GM12878 (cell line): Measurements from ENCODE around the gene LHFPL5. TPM values are rescaled to one million over a fixed set of nuclear protein-coding genes. Genes with fewer than 3 reads are reported as not detected.

Source experiments
- ATAC-seq: fragments of 200-7000 bp; cut with Tn5 transposase; 3 replicates; pipeline ENCODE4 v1.9.1; 2020; ENCODE audit warnings: mild to moderate bottlenecking, moderate library complexity
- BruUV-seq: library from RNA; stranded (reverse); fragments of 400-500 nt; replicated peaks from 2 replicates; lab custom pipeline; 2021; lab: Mats Ljungman, UMichigan
- CTCF ChIA-PET: fragments of 300-600 bp; sonication (Branson Sonifier 250); formaldehyde crosslinking; extraction: SDS; loops from one replicate; lab custom pipeline; 2021; ENCODE audit warnings: inconsistent platforms; lab: Yijun Ruan, JAX
- POLR2A ChIA-PET: fragments of 350-600 bp; formaldehyde crosslinking; extraction: SDS; loops from one replicate; lab custom pipeline; 2021; ENCODE audit warnings: inconsistent platforms; lab: Charles Lee
- RAD21 ChIA-PET: fragments of 300-600 bp; sonication (Branson Sonifier 250); formaldehyde crosslinking; loops from one replicate; lab custom pipeline; 2023; ENCODE audit warnings: antibody characterized with exemption; ENCODE audit not compliant: unreplicated experiment; lab: Charles Lee
- SMC1A ChIA-PET: fragments of 300-600 bp; sonication (Branson Sonifier 250); formaldehyde crosslinking; loops from one replicate; lab custom pipeline; 2023; ENCODE audit not compliant: unreplicated experiment, uncharacterized antibody; lab: Charles Lee
- DNase-seq: peaks from one replicate; pipeline ENCODE4 v3.0.0-alpha.2; 2011; ENCODE audit warnings: low read depth, low spot score
- FAIRE-seq: peaks from 3 replicates; lab custom pipeline; 2011; peaks lifted over from hg19 to GRCh38; lab: Jason Lieb, UNC
- H2AFZ ChIP-seq: 2 replicates; pipeline ENCODE4 v1.6.0; 2011; ENCODE audit warnings: low read depth, low read length, control low read depth; ENCODE audit not compliant: control insufficient read depth
- H3K27ac ChIP-seq: 2 replicates; pipeline ENCODE4 v1.5.1; 2011; ENCODE audit warnings: control low read depth; ENCODE audit not compliant: control insufficient read depth, insufficient read depth
- H3K27me3 ChIP-seq, 2 experiments: replicated peaks in 1 of 2; 2 replicates each; pipeline versions ENCODE4 v1.6.0 to v1.6.1; 2011; ENCODE audit warnings: low read length in 1 of 2; ENCODE audit not compliant: control insufficient read depth in 2 of 2, insufficient read depth in 2 of 2
- H3K36me3 ChIP-seq, 2 experiments: 2 replicates each; pipeline ENCODE4 v1.5.1; 2011; ENCODE audit warnings: low read length in 1 of 2; ENCODE audit not compliant: control insufficient read depth in 2 of 2, insufficient read depth in 2 of 2
- H3K4me1 ChIP-seq: 2 replicates; pipeline ENCODE4 v1.6.1; 2011; ENCODE audit warnings: mild to moderate bottlenecking, low read length, moderate library complexity, mixed read lengths; ENCODE audit not compliant: control insufficient read depth, insufficient read depth
- H3K4me2 ChIP-seq: 2 replicates; pipeline ENCODE4 v1.6.0; 2011; ENCODE audit warnings: control low read depth; ENCODE audit not compliant: control insufficient read depth, insufficient read depth
- H3K4me3 ChIP-seq: fragments of 200-600 bp; sonication (generic); 2 replicates; pipeline ENCODE4 v1.5.1; 2016
- H3K79me2 ChIP-seq: 2 replicates; pipeline ENCODE4 v1.6.0; 2011; ENCODE audit warnings: low read length; ENCODE audit not compliant: control insufficient read depth, insufficient read depth
- H3K9ac ChIP-seq: 2 replicates; pipeline ENCODE4 v1.8.0; 2011; ENCODE audit warnings: low read length, control low read depth, mixed read lengths; ENCODE audit not compliant: control insufficient read depth, insufficient read depth
- H3K9me3 ChIP-seq: replicated peaks from 3 replicates; pipeline ENCODE4 v1.5.1; 2011; ENCODE audit warnings: mild to moderate bottlenecking, low read length; ENCODE audit not compliant: control insufficient read depth, insufficient read depth
- H4K20me1 ChIP-seq: 2 replicates; pipeline ENCODE4 v1.6.0; 2011; ENCODE audit not compliant: control insufficient read depth, insufficient read depth
- CHD1 ChIP-seq: IDR thresholded peaks from 2 replicates; pipeline ENCODE4 v1.6.1; 2012; ENCODE audit warnings: low read depth, low read length, improper control_type of control experiment
- HSF1 ChIP-seq: fragments of 150-350 bp; IDR thresholded peaks from 2 replicates; pipeline ENCODE4 v1.6.1; 2014; ENCODE audit warnings: mild to moderate bottlenecking, low read depth, low read length
- MAX ChIP-seq: IDR thresholded peaks from 2 replicates; pipeline ENCODE4 v1.6.1; 2012; ENCODE audit warnings: low read depth, low read length, improper control_type of control experiment
- MTA3 ChIP-seq: IDR thresholded peaks from 2 replicates; pipeline ENCODE4 v1.6.1; 2012; ENCODE audit warnings: low read length, inconsistent platforms, borderline replicate concordance
- NFIC ChIP-seq: IDR thresholded peaks from 2 replicates; pipeline ENCODE4 v1.6.1; 2012; ENCODE audit warnings: low read depth, mild to moderate bottlenecking, inconsistent platforms, low read length, moderate library complexity
- NFXL1 ChIP-seq: fragments of 450-650 bp; IDR thresholded peaks from 2 replicates; pipeline ENCODE4 v1.6.1; 2017; ENCODE audit warnings: antibody characterized with exemption, mild to moderate bottlenecking, borderline replicate concordance
- PAX8 ChIP-seq: fragments of 450-650 bp; IDR thresholded peaks from 2 replicates; pipeline ENCODE4 v1.6.1; 2017; ENCODE audit warnings: mild to moderate bottlenecking, moderate library complexity
- RELA ChIP-seq: fragments of 450-650 bp; IDR thresholded peaks from 2 replicates; pipeline ENCODE4 v1.8.0; 2014; ENCODE audit warnings: borderline replicate concordance; ENCODE audit not compliant: partially characterized antibody
- SIX5 ChIP-seq: IDR thresholded peaks from 2 replicates; pipeline ENCODE4 v1.6.1; 2011; ENCODE audit warnings: mild to moderate bottlenecking, low read depth, low read length, moderate library complexity; ENCODE audit not compliant: severe bottlenecking
- SMC3 ChIP-seq: IDR thresholded peaks from 2 replicates; pipeline ENCODE4 v1.6.1; 2011; ENCODE audit warnings: low read length, improper control_type of control experiment, borderline replicate concordance
- WGBS: methylation state at CpG from one replicate; pipeline ENCODE4 v1.1.6; 2016; ENCODE audit warnings: low lambda C conversion rate; ENCODE audit not compliant: insufficient replicate concordance, insufficient coverage; ENCODE audit errors: missing lambda C conversion rate; 5-methylcytosine and 5-hydroxymethylcytosine counted together
- in situ Hi-C: fragments of 300-500 bp; cut with MboI; formaldehyde crosslinking; loops from 9 replicates; pipeline ENCODE4 v1.14.3; 2018; ENCODE audit warnings: mixed read lengths
- intact Hi-C: fragments of 100-400 bp; cut with micrococcal nuclease; formaldehyde crosslinking; loops from one replicate; pipeline ENCODE4 v1.14.2; 2022; ENCODE audit not compliant: unreplicated experiment
- polyA plus RNA-seq, 11 experiments: library from polyadenylated mRNA; depleted of rRNA in 4 of 11; unstranded in 6 of 11; stranded (reverse) in 5 of 11; fragments of >200 nt; fragmentation: Nextera tagmentation in 4 of 11; fragmentation: Illumina TruSeq in 1 of 11; extraction: Ambion mirVana in 4 of 11; extraction: Trizol in 1 of 11; gene quantifications; 1 replicate in 1 of 11; 2 replicates in 10 of 11; pipeline versions ENCODE4 v1.2.1 to v1.2.3, GENCODE V29; 2011 to 2016; ENCODE audit warnings: inconsistent platforms in 2 of 11, missing spikeins in 2 of 11, low read depth in 1 of 11
- total RNA-seq, 4 experiments: library from RNA; depleted of rRNA in 3 of 4; stranded (reverse); fragments of >200 nt in 3 of 4; fragmentation: Illumina TruSeq in 1 of 4; extraction: Trizol in 1 of 4; gene quantifications; 2 replicates each; pipeline versions ENCODE4 v1.2.1 to v1.2.3, GENCODE V29; 2013 to 2021
- TF ChIP-seq, protein P1 (sequence below): IDR thresholded peaks from 2 replicates; pipeline ENCODE4 v1.6.1; 2012; ENCODE audit warnings: improper control_type of control experiment, low read depth, low read length; ENCODE audit not compliant: insufficient replicate concordance

LHFPL5 gene
- total and polyA plus RNA-seq, 10 of the 15 experiments (the other 5 are each of a cell fraction or from before 2014, with no cell fraction given), result 0.11 TPM; not detected in 9

DNA sequence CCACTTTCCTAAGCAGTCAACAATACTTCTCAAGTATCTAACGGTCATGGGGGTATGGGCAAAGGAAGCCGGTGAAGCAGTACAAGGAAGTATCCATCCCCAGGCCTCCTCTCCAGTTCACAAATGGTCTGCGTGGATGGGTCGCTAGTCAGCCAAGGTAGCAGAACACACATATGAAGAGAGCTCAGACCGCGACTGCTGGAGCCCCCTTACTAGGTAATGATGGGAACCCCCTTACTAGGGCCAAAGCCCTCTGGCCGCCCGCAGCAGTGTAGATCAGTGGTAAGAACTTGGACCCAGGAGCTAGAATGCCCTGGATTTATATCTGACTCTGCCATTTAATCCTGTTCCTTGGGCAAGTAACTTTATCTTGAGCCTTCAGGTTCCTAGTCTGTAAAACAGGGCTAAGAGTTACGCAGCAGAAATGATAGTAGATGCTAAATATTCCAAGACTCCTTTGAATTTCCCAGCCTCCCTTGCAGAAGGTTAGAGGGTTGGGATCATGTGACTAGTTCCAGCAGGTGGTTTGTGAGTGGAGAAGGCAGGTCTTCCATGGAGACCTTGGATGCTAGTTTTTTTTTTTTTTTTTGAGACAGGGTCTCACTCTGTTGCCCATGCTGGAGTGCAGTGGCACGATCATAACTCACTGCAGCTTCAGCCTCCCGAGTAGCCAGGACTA lies 30.9 kb upstream of the LHFPL5 start:
- Histone ChIP-seq H3K9me3 (no peaks in the 10 kb centered on the region), H2AFZ (no peak overlapping the region), H3K4me3 (no peak overlapping the region), H3K4me1 (peaks cover 11% of the 10 kb centered on the region), H3K4me2 (no peak overlapping the region), H3K79me2 (no peaks in the 10 kb centered on the region), H4K20me1 (no peaks in the 10 kb centered on the region), H3K27me3 (no peaks in the 10 kb centered on the region), H3K36me3 (no peaks in the 10 kb centered on the region), H3K27ac (no peak overlapping the region), H3K9ac (no peak overlapping the region)
- intact Hi-C loops (no loop called here), in situ Hi-C loops (no loop called here)
- no TSS peak for BruUV-seq
- TF ChIP-seq NFIC (no peak), MAX (no peak), PAX8 (no peak), SMC3 (no peak), NFXL1 (no peak), SIX5 (no peak), RELA (no peak), MTA3 (no peak)
- ATAC-seq, result no peak
- SMC1A ChIA-PET, result no interaction called here
- POLR2A ChIA-PET, result interaction anchor here (0.6 kb wide), 1 partner anchor 11 kb away, joined by 6 read pairs; no protein-coding TSS in a partner anchor
- FAIRE-seq, result no peak
- DNase-seq, result no peak
- WGBS, result 62% methylated on average over 11 of the region's 11 CpGs
- CTCF ChIA-PET, result no interaction called here
- RAD21 ChIA-PET, result no interaction called here

- Histone ChIP-seq H3K36me3 (no peaks in the 10 kb centered on the region), H3K79me2 (no peaks in the 10 kb centered on the region), H3K4me3 (no peak overlapping the region), H4K20me1 (no peaks in the 10 kb centered on the region), H2AFZ (no peak overlapping the region), H3K9me3 (no peaks in the 10 kb centered on the region), H3K27ac (no peak overlapping the region), H3K4me1 (peaks cover 11% of the 10 kb centered on the region), H3K27me3 (no peaks in the 10 kb centered on the region), H3K9ac (no peak overlapping the region), H3K4me2 (no peak overlapping the region)
- ChIA-PET POLR2A (interaction anchor here (0.6 kb wide), 1 partner anchor 10 kb away, joined by 6 read pairs; no protein-coding TSS in a partner anchor), SMC1A (no interaction called here), CTCF (no interaction called here), RAD21 (no interaction called here)
- DNase-seq (no peak), FAIRE-seq (no peak), ATAC-seq (no peak)
- in situ Hi-C loops (no loop called here), intact Hi-C loops (no loop called here)
- no TSS peak for BruUV-seq
- WGBS, result 38% methylated on average over 6 of the region's 6 CpGs
- TF ChIP-seq, protein P1, sequence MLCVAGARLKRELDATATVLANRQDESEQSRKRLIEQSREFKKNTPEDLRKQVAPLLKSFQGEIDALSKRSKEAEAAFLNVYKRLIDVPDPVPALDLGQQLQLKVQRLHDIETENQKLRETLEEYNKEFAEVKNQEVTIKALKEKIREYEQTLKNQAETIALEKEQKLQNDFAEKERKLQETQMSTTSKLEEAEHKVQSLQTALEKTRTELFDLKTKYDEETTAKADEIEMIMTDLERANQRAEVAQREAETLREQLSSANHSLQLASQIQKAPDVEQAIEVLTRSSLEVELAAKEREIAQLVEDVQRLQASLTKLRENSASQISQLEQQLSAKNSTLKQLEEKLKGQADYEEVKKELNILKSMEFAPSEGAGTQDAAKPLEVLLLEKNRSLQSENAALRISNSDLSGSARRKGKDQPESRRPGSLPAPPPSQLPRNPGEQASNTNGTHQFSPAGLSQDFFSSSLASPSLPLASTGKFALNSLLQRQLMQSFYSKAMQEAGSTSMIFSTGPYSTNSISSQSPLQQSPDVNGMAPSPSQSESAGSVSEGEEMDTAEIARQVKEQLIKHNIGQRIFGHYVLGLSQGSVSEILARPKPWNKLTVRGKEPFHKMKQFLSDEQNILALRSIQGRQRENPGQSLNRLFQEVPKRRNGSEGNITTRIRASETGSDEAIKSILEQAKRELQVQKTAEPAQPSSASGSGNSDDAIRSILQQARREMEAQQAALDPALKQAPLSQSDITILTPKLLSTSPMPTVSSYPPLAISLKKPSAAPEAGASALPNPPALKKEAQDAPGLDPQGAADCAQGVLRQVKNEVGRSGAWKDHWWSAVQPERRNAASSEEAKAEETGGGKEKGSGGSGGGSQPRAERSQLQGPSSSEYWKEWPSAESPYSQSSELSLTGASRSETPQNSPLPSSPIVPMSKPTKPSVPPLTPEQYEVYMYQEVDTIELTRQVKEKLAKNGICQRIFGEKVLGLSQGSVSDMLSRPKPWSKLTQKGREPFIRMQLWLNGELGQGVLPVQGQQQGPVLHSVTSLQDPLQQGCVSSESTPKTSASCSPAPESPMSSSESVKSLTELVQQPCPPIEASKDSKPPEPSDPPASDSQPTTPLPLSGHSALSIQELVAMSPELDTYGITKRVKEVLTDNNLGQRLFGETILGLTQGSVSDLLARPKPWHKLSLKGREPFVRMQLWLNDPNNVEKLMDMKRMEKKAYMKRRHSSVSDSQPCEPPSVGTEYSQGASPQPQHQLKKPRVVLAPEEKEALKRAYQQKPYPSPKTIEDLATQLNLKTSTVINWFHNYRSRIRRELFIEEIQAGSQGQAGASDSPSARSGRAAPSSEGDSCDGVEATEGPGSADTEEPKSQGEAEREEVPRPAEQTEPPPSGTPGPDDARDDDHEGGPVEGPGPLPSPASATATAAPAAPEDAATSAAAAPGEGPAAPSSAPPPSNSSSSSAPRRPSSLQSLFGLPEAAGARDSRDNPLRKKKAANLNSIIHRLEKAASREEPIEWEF, result no peak
- no peak for TF ChIP-seq CHD1
- TF ChIP-seq HSF1, result no peak
These were observed 30.1 kb upstream of the LHFPL5 start for GRCh38 chr6:35775031-35775430.
